HG02588 (cell line): ENCODE measurements around the gene CADM1.

Experiments
- ATAC-seq: cut with Tn5 transposase; IDR thresholded peaks from one replicate; pipeline ENCODE4 v1.9.1; 2021; ENCODE audit warnings: mild to moderate bottlenecking, moderate library complexity; ENCODE audit not compliant: unreplicated experiment

CADM1 gene

DNA sequence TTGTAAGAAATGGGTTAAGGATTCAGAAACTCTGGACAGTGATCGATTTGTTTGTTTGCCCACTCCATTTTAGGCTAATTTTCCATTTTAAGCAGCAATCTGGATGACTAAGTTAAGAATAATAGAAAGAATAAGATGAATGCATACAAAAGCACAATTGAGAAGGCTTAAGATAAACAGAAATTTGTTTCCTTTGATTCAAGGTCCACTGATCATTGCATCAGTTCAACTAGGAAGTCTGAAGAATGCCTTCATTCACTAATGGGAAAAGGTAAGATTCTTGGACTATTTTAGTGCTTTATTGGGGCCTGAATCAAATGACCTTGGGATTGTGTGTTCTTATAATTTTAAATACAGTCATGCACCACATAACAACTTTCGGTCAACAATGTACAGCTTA is 140.8 kb downstream of the CADM1 start:
- ATAC-seq, result no peak

DNA sequence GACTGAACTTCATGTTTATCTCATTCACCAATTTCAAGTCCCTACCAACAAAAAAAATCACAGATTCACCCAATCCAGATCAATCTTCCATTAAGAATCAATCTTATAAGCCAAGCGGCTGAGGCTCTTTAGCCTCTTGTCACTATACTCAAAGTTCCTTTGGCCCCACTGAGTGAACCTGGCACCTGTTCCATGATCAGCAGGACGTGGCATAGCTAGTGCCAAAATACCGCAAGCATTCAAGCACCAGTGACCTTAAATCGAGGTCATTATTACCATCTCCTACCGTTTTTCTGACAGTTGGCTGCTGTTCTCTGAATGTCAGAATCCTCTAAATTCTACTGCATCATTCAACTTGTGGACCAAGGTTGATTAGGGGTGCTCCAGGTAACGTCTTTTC is 141.2 kb downstream of the CADM1 start:
- no peak for ATAC-seq

DNA sequence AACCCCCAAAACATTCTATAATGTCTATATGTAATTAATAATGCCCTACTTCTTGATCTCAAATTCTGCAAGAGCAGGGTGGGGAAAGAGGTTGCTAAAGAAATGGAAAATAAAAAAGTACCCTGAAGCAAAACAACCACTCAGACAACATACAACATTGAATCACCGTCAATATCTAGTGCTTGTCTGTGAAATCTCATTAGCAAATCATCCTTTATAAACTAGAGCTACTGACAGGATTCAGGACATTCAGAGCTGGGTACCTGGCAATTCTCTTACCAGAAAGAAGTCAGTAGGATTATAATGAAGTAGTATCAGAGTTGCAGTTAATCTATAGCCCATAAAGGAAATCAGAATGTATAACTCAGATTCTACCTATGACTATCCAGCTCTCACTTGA is 143.2 kb downstream of the CADM1 start:
- ATAC-seq, result no peak

DNA sequence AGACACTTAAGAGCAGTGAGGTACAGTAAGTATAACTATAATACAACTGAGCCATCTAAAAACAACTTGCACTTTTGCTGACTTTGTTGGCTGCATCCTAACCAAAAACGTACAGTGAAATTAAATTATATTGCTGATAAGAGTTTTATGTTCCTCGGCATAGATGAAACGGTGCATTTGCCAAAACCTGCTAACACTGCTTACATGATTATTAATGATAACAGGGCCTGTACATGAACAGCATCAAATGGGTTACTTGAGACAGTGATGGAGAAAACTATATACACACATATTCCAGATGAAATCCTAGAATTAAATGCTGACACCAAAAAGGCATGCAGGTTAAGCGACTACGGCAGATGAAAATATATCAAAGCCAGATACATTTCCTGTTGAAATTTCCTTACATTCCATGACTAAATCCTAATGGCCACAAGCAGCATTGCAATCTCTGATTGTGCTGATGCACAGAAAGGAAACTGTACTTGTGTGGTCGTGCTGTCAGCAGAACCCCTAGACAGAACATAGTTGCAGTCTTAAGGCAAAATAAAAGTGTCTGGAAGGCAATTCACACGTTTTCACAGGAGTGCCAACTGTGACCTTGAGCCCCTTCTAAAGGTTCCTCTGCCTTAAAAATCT is 143.9 kb downstream of the CADM1 start:
- ATAC-seq, result no peak

DNA sequence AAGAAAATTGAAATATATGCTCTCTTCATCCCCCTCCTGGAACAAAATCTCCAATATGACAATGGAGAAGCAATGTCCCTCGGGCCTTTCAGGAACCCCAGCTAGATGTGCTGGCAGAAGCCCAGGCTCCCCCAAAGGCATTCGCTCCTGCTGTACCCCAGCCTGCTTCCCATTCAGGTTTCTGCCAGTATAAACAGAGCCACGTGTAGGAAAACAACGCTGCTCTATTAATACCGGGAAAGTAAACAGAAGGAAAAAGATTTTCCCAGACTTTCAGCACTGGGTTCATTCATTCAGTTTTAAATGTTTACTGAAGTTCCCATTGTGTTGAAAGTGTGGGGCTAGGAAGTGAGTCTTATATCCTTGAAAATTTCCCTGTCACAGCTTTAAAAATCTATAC is 147.1 kb downstream of the CADM1 start:
- no peak for ATAC-seq

DNA sequence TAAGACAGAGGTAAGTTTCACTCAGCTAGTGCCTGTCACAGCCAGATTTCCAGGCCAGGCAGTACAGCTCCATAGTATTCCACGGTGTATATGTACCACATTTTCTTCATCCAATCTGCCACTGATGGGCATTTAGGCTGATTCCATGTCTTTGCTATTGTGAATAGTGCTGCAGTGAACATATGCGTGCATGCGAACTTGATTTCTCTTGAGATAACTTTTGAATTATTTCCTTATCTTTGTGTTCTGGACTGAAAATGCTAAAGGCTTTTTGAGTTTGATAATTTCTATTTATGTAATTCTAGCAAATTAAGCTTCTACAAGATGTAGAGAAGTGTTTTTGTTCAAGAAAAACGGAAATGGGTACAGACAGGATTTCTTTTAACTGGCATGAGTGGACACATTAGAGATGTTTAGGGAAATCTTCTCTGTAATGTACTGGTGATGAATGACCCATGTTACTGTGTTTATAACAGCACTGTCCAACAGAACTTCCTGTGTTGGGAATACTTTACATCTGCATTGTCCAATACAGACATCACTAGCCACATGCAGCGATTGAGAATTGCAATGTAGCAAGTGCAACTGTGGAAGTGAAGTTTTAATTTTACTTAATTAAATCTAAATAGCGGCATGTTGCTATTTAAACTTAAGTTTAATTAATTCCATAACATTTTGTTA is 151.3 kb downstream of the CADM1 start:
- ATAC-seq, result no peak

DNA sequence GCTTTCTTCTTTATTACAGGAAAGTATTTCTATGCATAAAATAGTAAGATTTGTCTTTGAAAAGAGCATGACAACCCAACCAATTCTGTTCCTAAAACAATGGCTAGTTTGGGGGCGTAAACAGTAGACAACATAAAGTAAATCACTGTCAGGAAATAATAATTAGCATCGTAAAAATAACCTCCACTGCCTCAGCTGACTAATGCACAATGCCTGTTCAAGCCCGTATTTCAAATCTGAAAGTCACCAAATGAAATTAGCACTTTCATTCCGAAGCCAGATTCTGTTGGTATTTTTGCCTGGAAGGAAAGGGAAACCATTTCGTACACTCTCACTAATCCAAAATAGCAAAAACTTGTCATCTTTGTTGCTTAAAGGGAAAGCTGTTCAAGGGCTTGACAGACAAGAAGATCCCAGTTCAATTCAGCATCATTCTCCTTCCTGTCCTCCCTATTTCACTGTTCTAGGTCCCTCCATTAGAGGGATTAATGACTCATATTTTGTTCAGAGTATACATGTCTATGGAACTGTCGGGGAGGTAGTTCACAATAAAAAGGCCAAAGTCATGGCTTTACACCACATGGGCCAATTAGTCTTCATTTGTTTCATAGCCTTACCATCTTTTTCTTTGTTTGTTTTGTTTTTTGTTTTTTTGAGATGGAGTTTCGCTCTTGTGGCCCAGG is 154.7 kb downstream of the CADM1 start:
- no peak for ATAC-seq

DNA sequence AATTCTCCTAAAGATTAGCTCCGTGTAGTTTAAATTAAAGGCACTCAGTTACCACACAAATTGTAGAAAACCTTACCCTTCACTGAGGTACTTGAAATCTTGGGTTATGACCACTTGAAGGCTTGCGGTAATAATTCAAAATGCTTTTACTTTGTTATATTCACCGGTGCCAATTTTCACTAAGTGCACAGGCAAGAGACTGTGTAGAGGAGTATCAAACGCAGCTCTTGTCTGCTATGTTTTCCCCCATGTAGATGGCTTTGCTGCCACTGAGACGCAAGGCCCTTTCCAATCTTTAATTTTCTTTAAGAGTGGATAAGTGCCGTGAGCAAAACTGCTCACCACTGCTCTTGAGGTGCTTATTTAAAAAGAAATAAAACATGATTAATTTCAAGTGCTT is 155.8 kb downstream of the CADM1 start:
- no peak for ATAC-seq

DNA sequence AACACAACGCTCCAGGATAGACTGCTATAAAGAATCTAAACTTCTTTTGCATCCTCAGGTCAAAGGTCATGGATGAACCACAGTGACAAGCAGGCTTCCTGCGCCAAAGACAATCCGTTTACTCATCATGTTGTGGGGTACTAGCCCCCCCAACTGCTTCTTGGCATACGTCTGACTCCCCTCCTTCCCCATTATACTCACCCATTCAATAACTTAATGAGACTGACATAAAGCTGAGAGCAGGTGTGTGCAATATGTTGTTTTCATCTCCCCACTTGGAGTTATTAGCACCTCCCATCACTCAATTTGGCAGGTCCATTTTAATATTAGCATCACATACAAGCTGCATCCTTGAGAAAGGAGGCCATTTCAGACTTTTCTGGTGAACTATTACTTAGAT is 157.1 kb downstream of the CADM1 start:
- no peak for ATAC-seq

DNA sequence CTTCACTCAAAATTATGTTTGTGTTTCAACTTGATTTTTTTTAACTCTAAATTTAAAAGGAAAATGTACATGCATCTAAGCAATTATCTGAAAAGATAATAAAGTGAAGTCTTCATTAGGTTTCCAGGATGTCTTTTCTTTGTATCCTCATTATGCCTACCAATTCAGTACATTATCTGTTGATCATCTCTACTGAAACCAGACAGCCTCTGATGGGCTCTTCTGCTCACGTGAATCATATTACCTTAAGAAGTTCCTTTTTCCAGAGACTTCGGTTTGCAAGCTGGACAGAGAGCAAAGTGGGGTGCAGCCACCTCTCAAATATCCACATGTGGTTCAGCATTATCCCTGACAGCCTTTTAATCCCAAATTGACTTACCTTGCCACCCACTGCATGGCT is 158.4 kb downstream of the CADM1 start:
- no peak for ATAC-seq

DNA sequence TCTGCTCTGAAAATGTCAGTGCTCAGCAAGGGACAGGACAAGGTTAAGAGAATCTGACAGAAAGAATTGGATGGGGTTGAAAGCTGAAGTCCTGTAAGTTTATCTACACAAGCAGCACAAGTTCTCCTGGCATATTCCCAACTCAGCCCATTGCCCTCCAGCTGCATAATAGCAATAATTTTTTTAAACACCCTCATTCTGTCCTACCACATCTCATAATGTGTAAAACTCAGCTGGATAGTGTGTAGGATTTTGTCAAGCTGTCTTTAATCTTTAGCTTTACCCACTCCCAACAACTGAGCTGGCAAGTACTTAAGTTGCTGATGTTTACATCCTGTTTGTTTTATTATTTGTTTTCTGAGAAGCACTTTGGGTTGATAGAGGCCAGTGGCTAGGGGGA is 158.9 kb downstream of the CADM1 start:
- ATAC-seq, result no peak

DNA sequence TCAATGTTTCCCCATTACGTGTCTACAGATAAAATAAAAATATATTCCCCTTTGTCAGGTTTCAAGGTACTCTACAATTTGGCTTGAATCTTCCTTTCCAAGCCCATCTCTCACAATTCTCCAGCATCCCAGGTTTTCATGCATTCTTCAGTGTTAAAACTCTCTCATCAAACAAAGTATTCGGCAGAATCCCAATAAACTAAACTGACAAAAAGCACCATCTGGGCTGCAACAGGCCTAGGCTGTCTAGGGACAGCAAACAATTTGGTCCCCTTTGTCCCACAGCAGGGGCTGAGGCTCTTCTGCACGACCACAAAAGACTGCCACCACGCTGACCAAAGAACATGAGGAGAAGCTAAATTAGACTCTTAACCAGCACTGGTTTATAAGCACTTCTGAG is 159.4 kb downstream of the CADM1 start:
- ATAC-seq, result no peak

DNA sequence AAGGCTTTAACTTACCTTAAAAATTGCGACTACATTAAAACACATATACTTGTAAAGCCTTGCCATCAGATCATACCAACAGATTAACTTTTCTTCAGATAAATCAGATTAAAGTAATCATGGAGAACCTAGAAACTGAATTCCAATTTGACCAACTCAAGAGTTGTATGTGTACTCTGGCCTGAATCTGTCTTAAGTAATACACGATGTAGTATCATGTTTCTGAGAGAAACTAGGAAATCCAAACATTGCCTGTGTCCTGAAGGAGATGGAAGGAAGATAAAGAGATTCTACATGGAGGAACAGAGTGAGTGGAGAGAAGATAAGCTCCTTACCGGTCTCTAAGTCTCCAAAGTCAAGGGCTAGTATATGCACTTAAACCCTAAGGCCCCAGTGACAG is 162.1 kb downstream of the CADM1 start:
- ATAC-seq, result no peak

DNA sequence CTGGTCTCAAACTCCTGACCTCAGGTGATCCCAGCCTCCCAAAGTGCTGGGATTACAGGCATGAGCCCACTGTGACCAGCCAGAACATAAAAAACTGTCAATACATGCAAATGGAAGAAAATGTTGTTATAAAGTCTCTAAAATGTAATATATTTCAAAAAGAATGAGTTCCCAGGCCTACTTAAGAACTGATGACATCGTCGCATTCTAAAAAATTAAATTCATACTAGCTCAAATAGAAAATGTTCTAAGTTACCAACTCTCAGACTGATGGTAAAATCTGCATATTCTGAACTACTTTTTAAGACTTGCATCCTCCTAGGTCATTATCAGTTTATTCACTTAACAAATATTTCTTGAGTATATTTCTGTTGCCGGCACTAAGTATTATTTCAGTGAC is 163.3 kb downstream of the CADM1 start:
- no peak for ATAC-seq

DNA sequence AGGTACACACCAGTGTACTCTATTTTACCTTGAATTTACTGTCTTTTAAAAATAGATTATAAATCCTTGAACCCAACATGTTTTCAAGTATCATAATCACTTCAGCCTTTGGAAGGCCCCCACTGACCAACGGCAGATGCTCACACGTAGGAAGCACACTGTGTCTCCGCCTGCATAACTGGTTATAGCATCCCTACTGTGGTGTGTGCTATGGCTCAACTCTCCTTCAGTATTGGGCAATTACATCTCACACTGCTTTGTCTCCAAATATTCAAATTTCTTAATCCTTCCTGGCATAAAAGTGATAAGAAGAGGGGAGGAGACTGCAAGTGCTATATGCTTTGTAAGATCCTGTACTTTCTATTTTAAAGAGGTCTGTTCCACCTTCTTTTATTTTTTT is 165.7 kb downstream of the CADM1 start:
- no peak for ATAC-seq

DNA sequence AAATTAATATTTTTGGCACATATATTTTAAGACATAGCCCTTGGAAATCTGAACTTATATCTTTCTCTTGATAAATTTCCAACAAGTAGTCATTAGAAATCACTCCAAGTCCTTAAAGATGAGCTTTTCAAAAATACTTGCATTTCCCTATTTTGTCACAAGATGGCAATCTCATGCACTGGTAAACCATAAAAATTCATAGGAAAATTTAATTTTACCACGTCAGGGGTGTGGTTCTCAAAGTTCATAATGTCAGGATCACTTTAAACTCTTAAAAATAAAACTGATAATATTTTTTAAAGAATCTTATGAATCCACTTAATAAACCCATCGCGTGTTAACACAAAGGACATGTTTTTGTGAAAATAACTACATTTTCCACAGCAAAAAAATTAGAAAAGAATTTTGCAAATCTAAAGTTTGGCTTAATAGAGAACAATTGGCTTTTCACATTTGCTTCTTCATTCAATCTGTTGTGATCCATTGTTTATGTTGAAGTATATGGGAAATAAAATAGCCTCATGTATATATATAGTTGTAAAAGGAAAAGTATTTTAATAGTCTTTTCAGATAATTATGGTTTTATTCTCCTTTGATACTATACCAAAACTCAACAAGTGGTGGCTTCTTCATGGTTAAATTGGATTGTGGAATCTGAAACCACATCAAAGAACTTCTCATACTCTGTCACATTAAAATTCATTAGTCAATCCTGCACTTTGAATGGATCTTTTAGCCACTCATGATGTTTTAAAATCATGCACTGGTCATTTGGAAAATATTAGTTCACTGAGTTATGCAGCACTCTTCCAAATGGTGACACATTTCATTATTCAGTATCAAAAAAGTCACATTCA is 169.1 kb downstream of the CADM1 start:
- no peak for ATAC-seq

DNA sequence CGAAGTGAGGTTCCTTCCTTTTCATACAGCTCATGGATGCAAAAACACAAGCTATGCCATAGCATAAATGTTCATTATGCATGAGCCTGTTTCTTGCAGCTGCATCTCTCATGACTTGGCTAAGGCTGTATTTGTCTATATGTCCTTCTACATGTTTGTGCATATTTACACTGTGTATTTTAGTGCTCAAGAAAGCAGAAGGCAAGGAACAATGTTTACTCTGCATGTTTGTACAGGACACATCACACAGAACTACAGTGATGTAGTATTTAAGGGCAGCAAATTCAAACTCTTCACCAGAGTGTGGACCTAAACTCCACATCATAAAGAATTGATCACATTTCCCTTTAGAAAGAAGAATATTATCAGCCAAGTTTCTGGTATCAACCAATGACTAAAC is 170.3 kb downstream of the CADM1 start:
- no peak for ATAC-seq

DNA sequence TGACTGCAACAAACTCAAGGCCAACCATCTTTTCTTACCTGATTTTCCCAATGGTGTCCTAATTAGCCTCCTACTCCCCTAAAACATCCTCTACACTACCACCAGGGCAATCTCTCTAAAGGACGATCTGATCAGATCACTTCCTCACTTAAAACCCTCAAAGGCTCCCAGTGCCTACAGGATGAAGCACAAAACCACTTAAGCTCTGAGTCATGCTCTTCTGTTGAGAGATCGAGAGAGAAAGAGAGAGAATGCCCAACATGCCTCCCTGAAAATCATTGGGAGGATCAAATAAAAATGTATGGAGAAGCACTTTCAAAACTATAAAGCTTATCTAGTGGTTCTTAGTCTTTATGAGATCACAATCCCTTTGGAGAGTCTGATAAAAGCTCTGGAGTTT is 171.1 kb downstream of the CADM1 start:
- ATAC-seq, result no peak

DNA sequence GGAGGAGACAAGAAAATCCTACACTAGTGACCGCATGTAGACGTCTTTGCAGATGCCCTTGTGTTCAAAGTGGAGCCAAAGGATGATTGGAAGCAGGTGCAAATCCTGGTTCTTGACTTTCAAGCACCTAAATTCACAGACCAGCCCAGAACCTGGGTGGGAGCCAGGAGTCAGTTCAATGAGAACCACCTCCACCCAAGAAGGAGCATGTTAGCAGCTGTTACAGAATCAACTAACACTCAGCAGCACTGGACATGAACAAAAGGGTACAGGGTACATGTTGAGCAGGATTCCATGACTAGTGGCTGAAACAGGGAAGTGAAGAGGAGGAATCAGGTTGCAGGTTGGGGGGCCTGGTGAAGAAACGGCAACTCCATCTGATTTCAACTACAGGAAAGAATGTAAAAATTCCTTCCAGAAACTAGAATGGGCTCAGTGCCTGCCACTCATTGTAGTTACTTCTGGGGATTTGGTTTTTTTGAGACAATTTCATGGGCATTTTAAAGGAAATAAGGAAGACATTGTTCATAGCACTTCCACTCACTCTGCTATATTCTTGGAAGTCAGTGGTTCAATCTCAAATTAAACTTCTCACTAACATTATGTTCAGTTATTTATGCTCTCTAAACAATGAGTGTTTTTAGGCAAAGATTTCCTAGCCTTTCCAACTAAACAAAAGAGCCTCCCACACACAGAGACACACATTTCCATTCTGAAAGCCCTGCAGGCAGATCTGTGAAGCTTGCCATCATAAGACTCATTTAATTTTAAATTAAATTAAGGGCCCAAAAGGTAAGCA is 173.3 kb downstream of the CADM1 start:
- no peak for ATAC-seq

DNA sequence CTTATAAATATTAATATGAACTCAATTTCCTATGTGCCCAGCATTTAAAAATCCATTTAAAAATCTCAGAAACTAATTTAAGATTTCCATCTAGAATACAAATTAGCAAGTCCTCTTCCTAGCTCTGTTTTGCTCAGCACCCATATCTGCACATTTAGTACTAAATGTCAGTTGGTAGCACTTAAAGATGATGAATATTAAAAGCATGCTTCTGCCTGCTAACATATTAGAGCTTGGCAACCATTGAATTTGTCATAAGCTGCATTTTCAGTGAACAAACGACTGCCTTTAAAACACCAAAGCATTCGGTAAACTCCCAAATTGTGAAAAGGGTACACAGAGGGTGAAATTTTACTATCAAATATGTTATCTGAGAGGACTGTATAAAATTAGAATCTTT is 177.7 kb downstream of the CADM1 start:
- ATAC-seq, result no peak

DNA sequence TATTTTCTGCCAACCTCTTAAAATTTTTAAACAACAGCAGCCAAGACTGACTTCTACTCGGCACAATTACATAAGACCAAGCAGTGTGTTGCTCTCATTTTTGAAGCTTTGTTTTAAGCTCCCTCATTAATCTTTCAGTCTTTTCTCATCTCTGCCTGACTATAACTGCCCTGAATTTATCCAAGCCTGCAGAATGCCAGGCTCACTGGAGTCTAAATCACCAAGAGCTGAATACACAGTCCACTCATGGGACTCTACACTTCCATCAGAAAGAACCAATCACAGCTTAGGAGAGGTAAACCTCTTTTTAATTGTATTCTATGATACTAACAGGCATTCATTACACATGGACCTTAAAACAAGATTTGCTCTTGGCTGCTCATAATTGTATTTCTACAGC is 178.7 kb downstream of the CADM1 start:
- no peak for ATAC-seq
